ENCODE data around the gene ANO3. TPM values are rescaled to one million over a fixed set of nuclear protein-coding genes. Genes with fewer than 3 reads are reported as not detected.
"Not testable (repeated sequence)": the region's sequence is repeated elsewhere in the genome, so short reads cannot be mapped to it uniquely, and the experiment has no call there.

The ANO3 gene
- total RNA-seq, 1 donor from 2014 or later = 0.30 TPM

GRCh38 chr11:26632691-26633159 lies 300.8 kb downstream of the ANO3 start:
- no peak for DNase-seq

DNA sequence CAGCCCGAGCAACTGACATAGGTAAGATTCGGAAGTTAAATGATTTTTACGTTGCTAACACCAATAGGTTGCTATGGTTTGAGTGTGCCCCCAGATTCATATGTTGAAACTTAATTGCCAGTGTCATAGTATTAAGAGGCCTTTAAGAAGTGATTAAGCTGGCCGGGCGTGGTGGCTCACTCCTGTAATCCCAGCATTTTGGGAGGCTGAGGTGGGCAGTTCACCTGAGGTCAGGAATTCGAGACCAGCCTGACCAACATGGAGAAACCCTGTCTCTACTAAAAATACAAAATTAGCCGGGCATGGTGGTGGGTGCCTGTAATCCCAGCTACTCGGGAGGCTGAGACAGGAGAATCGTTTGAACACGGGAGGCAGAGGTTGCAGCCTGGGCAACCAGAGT lies 311.4 kb downstream of the ANO3 start:
- DNase-seq = not testable (repeated sequence)

GRCh38 chr11:26649884-26650283 lies 318.0 kb downstream of the ANO3 start:
- peak; percentile 6 for DNase-seq

- DNase-seq = no peak
Observed at GRCh38 chr11:26651916-26652315, 320.0 kb downstream of the ANO3 start.

DNA sequence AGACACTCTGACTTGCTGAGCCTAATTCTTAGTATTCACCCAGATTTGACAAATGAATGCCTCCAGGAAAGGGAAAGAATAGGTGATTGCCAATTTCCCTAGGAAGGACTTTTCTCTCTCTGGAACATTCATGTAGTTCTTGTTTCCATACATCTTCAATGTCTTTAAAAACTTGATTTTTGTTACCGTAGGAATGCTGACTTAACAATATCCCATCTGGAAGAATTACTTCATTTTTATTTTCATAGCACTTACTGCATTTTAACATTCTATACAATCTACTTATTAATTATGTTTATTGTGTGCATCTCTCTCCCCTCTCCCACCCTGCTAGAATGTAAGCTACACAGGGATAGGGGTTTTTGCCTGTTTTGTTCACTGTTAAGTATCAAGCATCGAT lies 323.4 kb downstream of the ANO3 start:
- DNase-seq = no peak

DNA sequence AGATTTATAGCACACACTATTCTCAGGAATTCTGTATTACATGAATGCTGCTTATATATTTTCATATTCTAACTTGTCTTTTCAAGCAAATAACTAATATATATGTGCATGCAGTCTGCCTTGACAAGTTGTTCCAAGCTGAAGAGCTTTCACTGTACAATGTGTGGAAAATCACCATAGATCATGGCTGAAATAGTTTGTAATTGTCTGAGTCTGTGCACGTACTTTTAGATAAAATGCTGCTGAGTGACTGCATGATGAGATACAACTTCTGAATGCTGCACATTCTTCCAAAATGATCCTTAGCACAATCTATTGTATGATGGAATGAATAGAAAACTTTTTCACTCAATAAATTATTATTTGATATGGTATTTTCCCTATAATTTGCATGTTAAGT lies 331.0 kb downstream of the ANO3 start:
- DNase-seq = no peak

- no peak for DNase-seq
Observed at GRCh38 chr11:26665036-26665435, 333.1 kb downstream of the ANO3 start.

GRCh38 chr11:26665946-26666345 lies 334.0 kb downstream of the ANO3 start:
- DNase-seq = no peak

- DNase-seq = no peak
Observed at GRCh38 chr11:26675233-26675928, 343.5 kb downstream of the ANO3 start.

DNA sequence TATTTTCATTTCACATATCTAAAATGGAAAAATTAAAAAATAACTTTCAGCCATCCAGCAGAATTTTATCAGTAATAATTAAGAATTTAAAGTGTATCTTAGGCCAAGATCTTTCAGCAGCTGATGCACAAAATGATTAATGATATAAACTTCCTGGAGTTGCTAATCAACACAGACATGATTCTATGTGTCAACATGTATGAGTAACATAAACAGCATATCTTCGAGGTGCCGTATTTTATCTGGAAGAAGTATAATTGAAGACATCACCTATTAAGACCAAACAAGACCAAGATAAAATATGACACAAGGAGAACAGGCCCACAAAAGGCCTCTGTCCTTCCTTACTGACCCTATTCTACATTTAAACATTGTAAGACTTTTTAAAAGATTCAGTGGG lies 344.7 kb downstream of the ANO3 start:
- no peak for DNase-seq

DNA sequence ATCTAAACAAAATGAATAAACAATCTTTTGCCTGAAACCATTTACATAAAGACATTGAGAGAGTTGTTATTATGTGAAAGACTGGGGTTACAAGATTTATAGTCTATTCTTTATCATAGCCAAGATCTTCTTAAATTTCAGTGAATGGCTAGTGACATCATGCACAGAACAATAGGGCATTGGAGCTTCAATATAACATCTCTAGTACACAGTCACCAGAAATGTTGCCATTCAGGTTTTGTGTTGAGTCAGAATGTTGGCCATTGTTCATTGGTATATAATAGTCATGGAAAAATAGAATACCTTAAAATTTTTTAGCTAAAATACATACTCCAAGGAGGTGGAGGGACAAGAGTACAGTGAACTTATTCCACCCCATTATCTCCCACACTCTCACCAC lies 345.6 kb downstream of the ANO3 start:
- no peak for DNase-seq

- no peak for DNase-seq
Observed at GRCh38 chr11:26687351-26687750, 355.4 kb downstream of the ANO3 start.

- DNase-seq = no peak
Observed at GRCh38 chr11:26688701-26689100, 356.8 kb downstream of the ANO3 start.

GRCh38 chr11:26696330-26696729 lies 364.4 kb downstream of the ANO3 start:
- DNase-seq = no peak

DNA sequence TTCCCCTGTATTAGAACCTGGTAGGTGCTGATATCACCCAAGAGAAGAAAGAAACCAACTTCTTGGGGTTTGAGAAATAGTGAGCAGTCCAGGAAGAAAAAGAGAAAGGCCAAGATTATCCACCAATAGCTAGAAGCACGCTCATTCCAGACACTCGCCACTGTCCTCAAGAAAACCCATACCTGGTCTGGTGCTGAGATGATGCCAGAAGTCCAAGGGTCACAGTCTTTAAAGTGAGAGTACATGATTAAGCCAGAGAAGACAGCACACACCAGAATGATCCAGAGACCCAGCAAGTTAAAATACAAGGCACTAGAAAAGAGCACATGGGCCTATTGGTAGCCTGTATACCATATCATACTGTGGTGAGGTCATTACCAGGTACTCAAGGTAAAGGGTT lies 366.3 kb downstream of the ANO3 start:
- DNase-seq = no peak

GRCh38 chr11:26700574-26701235 lies 368.8 kb downstream of the ANO3 start:
- DNase-seq = no peak

DNA sequence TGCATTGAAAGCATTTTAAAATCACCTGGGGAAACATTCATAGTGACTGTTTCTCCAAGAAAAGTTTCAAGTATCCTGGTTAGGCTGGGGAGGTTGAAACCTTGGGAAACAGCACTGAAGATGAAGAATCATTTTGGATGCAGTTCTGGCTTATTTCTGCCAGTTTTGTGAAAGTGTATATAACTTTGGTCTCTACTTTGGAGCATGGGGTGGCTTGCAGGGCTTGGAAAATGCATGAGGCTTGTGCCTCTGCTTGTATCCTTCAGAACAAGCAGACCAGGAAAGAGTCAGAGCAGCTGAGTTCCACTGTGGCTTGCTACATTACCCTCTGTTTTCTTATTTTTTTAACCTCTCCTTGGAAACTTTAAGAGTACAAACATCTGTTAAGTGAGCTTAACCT lies 370.5 kb downstream of the ANO3 start:
- DNase-seq = peak; percentile 77

GRCh38 chr11:26703411-26704191 lies 371.7 kb downstream of the ANO3 start:
- DNase-seq = no peak

DNA sequence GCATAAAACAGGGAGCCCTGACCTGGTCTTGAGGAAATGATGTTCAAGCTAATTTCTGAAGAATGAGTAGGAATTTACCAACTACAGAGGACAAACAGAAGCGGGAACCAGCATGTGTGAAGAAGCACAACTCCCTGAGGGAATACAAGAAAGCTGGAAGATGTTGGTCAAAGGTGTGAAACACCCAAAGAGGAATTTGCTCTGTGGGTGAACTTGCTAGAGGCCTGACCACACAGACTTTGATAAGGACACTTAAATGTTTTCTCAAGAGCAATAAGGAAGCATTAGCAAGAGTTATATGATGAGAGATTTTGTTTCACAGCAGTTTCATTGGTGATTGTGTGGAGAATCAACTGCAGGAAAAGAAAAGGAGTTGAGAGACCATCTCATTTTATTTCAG lies 372.3 kb downstream of the ANO3 start:
- DNase-seq = no peak

- DNase-seq = no peak
Observed at GRCh38 chr11:26706181-26706580, 374.3 kb downstream of the ANO3 start.

- peak; percentile 7 for DNase-seq
Observed at GRCh38 chr11:26708736-26709456, 377.0 kb downstream of the ANO3 start.

- DNase-seq = no peak
Observed at GRCh38 chr11:26710489-26710888, 378.6 kb downstream of the ANO3 start.

GRCh38 chr11:26712497-26712896 lies 380.6 kb downstream of the ANO3 start:
- DNase-seq = no peak
